Measurements from ENCODE around the gene WWOX. TPM values are rescaled to one million over a fixed set of nuclear protein-coding genes. Genes with fewer than 3 reads are reported as not detected.

WWOX gene
- total RNA-seq, 6 experiments from 2014 or later: 13.0 to 24.3 (median 16.5) TPM

GRCh38 chr16:79121906-79122305 lies 1022.5 kb downstream of the WWOX start:
- Histone ChIP-seq H3K9me3 (no peaks in the 10 kb centered on the region), H3K27me3 (no peaks in the 10 kb centered on the region), H3K4me3 (no peak overlapping the region), H3K27ac (no peak overlapping the region), H3K4me1 (no peaks in the 10 kb centered on the region), H3K36me3 (no peaks in the 10 kb centered on the region)
- TF ChIP-seq POLR2A (IDR thresholded peaks at IDR 0.05) (no peak), CTCF (IDR thresholded peaks at IDR 0.05) (no peak)
- 100% methylated on average over 3 of the region's 12 CpGs for WGBS (ENCODE audit: insufficient coverage, low coverage, low lambda C conversion rate, missing lambda C conversion rate)
- intact Hi-C loops (cut with DNase I): no loop called here
- DNase-seq (no peak), ATAC-seq (no peak)

GRCh38 chr16:79122343-79122742 lies 1022.9 kb downstream of the WWOX start:
- H3K36me3 ChIP-seq: no peaks in the 10 kb centered on the region
- no peaks in the 10 kb centered on the region for H3K9me3 ChIP-seq
- ATAC-seq (no peak), DNase-seq (no peak)
- intact Hi-C loops (cut with DNase I): no loop called here
- H3K4me1 ChIP-seq: no peaks in the 10 kb centered on the region
- TF ChIP-seq CTCF (IDR thresholded peaks at IDR 0.05): no peak
- TF ChIP-seq POLR2A (IDR thresholded peaks at IDR 0.05): no peak
- no peaks in the 10 kb centered on the region for H3K27me3 ChIP-seq
- 95% methylated on average over 8 of the region's 8 CpGs for WGBS (ENCODE audit: insufficient coverage, low coverage, low lambda C conversion rate, missing lambda C conversion rate)
- no peak overlapping the region for H3K27ac ChIP-seq
- H3K4me3 ChIP-seq: no peak overlapping the region

- Histone ChIP-seq H3K27ac (no peak overlapping the region), H3K9me3 (no peaks in the 10 kb centered on the region), H3K27me3 (no peaks in the 10 kb centered on the region), H3K4me3 (no peak overlapping the region), H3K4me1 (no peaks in the 10 kb centered on the region), H3K36me3 (no peaks in the 10 kb centered on the region)
- TF ChIP-seq CTCF (IDR thresholded peaks at IDR 0.05) (no peak), POLR2A (IDR thresholded peaks at IDR 0.05) (no peak)
- 89% methylated on average over 17 of the region's 18 CpGs for WGBS (ENCODE audit: insufficient coverage, low coverage, low lambda C conversion rate, missing lambda C conversion rate)
- intact Hi-C loops (cut with DNase I): no loop called here
- ATAC-seq: no peak
- DNase-seq: no peak
Measured at GRCh38 chr16:79124016-79124756, 1024.7 kb downstream of the WWOX start.

- no peak for ATAC-seq
Measured at GRCh38 chr16:79127766-79128165, 1028.3 kb downstream of the WWOX start.

More at GRCh38 chr16:79127766-79128165, 1028.3 kb downstream of the WWOX start:
- H3K9me3 ChIP-seq: no peaks in the 10 kb centered on the region
- no peak overlapping the region for H3K27ac ChIP-seq
- no peaks in the 10 kb centered on the region for H3K36me3 ChIP-seq
- TF ChIP-seq POLR2A (IDR thresholded peaks at IDR 0.05): no peak
- TF ChIP-seq CTCF (IDR thresholded peaks at IDR 0.05): no peak
- no peak for DNase-seq
- no peaks in the 10 kb centered on the region for H3K27me3 ChIP-seq
- intact Hi-C loops (cut with DNase I): no loop called here
- WGBS (ENCODE audit: insufficient coverage, low coverage, low lambda C conversion rate, missing lambda C conversion rate): 71% methylated on average over 1 of the region's 1 CpG
- no peaks in the 10 kb centered on the region for H3K4me1 ChIP-seq
- no peak overlapping the region for H3K4me3 ChIP-seq

All from right lobe of liver (tissue), 6 donors.